Peyer's patch (tissue), 4 donors: ENCODE data around the gene MIPOL1. TPM values are rescaled to one million over a fixed set of nuclear protein-coding genes. Genes with fewer than 3 reads are reported as not detected.
"Not testable (repeated sequence)": the region's sequence is repeated elsewhere in the genome, so short reads cannot be mapped to it uniquely, and the experiment has no call there.

Experiments
- DNase-seq, 3 donors: peaks; one replicate each; pipeline ENCODE4 v3.0.0-alpha.2; 2017 to 2019
- H3K27ac ChIP-seq, 4 donors: fragments of 200-600 bp; sonication (generic); one replicate each; pipeline ENCODE4 v1.5.1; 2016 to 2019
- H3K27me3 ChIP-seq, 2 donors: fragments of 200-600 bp; sonication (generic); one replicate each; pipeline ENCODE4 v1.5.1; 2019
- H3K36me3 ChIP-seq, 3 donors: fragments of 200-600 bp; sonication (generic); one replicate each; pipeline ENCODE4 v1.5.1; 2016 to 2019
- H3K4me1 ChIP-seq, 4 donors: fragments of 200-600 bp; sonication (generic); one replicate each; pipeline ENCODE4 v1.5.1; 2016 to 2019
- H3K4me3 ChIP-seq, 4 donors: fragments of 200-600 bp; sonication (generic); 1 replicate in 3 of 4; 2 replicates in 1 of 4; pipeline ENCODE4 v1.5.1; 2016 to 2019; ENCODE audit warnings: mild to moderate bottlenecking in 1 of 4
- H3K9me3 ChIP-seq, 4 donors: fragments of 200-600 bp; sonication (generic); one replicate each; pipeline ENCODE4 v1.5.1; 2016 to 2019; ENCODE audit warnings: mild to moderate bottlenecking in 1 of 4
- POLR2A ChIP-seq, 2 donors: fragments of 450-650 bp; IDR thresholded peaks; one replicate each; pipeline ENCODE4 v1.5.1; 2017; ENCODE audit warnings: antibody characterized with exemption in 2 of 2, mild to moderate bottlenecking in 2 of 2, moderate library complexity in 2 of 2
- total RNA-seq, 4 donors: library from RNA; depleted of rRNA; stranded (reverse); fragments of >200 nt; gene quantifications; one replicate each; pipeline ENCODE4 v1.1.0, GENCODE V29; 2016
- TF ChIP-seq, protein P1 (sequence below), 6 experiments: fragments of 450-650 bp in 4 of 6; fragments of 200-600 bp in 2 of 6; sonication (generic) in 1 of 6; IDR thresholded peaks; one replicate each; pipeline ENCODE4 v1.5.1; 2017 to 2019; ENCODE audit warnings: antibody characterized with exemption in 6 of 6, mild to moderate bottlenecking in 3 of 6, moderate library complexity in 1 of 6

The MIPOL1 gene
- total RNA-seq, 4 donors from 2014 or later: 5.6 to 42.1 (median 14.9) TPM

DNA sequence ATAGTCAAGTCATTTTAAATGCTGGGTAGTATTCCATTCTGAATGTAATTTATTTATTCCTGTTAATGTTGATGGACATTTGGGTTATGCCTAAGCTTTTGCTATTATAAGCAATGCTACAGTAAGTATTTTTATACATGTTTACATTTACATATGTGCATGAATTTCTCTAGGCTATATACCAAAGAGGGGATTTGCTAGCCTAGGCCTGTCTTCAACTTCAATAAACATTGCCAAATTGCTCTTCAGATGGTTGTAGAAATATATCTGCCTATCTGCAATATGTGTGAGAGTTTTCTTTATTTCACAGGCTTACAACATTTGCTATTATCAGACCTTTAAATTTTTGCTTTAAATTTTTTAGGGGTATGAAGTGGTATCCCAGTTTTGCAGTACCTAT is 87.0 kb downstream of the MIPOL1 start:
- no peak for TF ChIP-seq POLR2A (IDR thresholded peaks at IDR 0.05)
- TF ChIP-seq, protein P1, sequence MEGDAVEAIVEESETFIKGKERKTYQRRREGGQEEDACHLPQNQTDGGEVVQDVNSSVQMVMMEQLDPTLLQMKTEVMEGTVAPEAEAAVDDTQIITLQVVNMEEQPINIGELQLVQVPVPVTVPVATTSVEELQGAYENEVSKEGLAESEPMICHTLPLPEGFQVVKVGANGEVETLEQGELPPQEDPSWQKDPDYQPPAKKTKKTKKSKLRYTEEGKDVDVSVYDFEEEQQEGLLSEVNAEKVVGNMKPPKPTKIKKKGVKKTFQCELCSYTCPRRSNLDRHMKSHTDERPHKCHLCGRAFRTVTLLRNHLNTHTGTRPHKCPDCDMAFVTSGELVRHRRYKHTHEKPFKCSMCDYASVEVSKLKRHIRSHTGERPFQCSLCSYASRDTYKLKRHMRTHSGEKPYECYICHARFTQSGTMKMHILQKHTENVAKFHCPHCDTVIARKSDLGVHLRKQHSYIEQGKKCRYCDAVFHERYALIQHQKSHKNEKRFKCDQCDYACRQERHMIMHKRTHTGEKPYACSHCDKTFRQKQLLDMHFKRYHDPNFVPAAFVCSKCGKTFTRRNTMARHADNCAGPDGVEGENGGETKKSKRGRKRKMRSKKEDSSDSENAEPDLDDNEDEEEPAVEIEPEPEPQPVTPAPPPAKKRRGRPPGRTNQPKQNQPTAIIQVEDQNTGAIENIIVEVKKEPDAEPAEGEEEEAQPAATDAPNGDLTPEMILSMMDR (IDR thresholded peaks at IDR 0.05): no peak
- no peaks in the 10 kb centered on the region for H3K4me1 ChIP-seq
- H3K4me3 ChIP-seq: no peak overlapping the region
- H3K36me3 ChIP-seq: no peaks in the 10 kb centered on the region
- DNase-seq: no peak
- no peaks in the 10 kb centered on the region for H3K9me3 ChIP-seq
- no peaks in the 10 kb centered on the region for H3K27me3 ChIP-seq
- H3K27ac ChIP-seq: no peak overlapping the region

DNA sequence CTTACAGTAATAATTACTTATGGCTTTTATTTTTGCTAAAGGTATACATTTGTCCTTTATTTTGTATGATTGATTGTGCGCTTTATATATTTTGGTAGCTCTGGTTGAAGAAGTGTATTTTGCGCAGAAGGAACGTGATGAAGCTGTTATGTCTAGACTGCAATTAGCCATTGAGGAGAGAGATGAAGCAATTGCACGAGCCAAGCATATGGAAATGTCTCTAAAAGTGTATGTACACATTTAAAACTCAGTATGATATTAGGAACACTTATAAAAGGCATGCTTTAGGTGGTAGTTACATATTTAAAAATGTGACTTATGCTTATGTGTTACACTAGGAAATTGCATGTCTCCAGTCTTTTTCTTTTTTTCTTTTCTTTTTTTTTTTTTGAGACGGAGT is 87.5 kb downstream of the MIPOL1 start:
- TF ChIP-seq, protein P1 (IDR thresholded peaks at IDR 0.05): no peak
- no peak for TF ChIP-seq POLR2A (IDR thresholded peaks at IDR 0.05)
- no peak for DNase-seq
- H3K4me3 ChIP-seq: no peak overlapping the region
- no peaks in the 10 kb centered on the region for H3K4me1 ChIP-seq
- no peak overlapping the region for H3K27ac ChIP-seq
- no peaks in the 10 kb centered on the region for H3K36me3 ChIP-seq
- H3K27me3 ChIP-seq: no peaks in the 10 kb centered on the region
- no peaks in the 10 kb centered on the region for H3K9me3 ChIP-seq

DNA sequence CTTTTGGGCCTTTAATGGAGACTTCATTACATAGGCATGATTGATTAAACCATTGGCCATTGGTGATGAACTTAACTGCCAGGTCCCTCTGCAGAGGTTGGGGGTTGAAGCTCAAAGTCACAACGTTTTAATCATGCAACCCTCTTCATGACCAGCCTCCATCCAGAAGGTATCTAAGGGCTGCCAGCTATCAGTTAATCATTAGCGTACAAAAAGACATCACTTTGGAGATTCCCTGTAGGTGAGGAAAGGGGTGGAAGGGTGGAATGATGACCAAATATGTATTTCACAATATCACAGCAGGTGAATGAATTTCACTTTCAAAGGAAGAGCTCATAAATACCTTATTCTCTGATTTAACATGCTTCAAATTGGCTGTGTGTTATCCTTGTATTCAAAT is 92.0 kb downstream of the MIPOL1 start:
- H3K27ac ChIP-seq: no peak overlapping the region
- no peak for DNase-seq
- TF ChIP-seq, protein P1 (IDR thresholded peaks at IDR 0.05): no peak
- TF ChIP-seq POLR2A (IDR thresholded peaks at IDR 0.05): no peak
- H3K36me3 ChIP-seq: no peaks in the 10 kb centered on the region
- no peak overlapping the region for H3K4me3 ChIP-seq
- no peaks in the 10 kb centered on the region for H3K4me1 ChIP-seq
- H3K27me3 ChIP-seq: no peaks in the 10 kb centered on the region
- H3K9me3 ChIP-seq: no peaks in the 10 kb centered on the region

DNA sequence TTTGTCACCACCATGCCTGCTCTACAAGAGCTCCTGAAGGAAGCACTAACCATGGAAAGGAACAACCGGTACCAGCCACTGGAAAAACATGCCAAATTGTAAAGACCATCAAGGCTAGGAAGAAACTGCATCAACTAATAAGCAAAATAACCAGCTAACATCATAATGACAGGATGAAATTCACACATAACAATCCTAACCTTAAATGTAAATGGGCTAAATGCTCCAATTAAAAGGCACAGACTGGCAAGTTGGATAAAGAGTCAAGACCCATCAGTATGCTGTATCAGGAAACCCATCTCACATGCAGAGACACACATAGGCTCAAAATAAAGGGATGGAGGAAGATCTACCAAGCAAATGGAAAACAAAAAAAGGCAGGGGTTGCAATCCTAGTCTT is 97.5 kb downstream of the MIPOL1 start:
- not testable (repeated sequence) for H3K27me3 ChIP-seq, H3K4me3 ChIP-seq, H3K9me3 ChIP-seq, DNase-seq, H3K4me1 ChIP-seq, H3K27ac ChIP-seq, H3K36me3 ChIP-seq

- DNase-seq: no peak
- Histone ChIP-seq H3K4me1 (no peaks in the 10 kb centered on the region), H3K4me3 (no peak overlapping the region), H3K27me3 (no peaks in the 10 kb centered on the region), H3K27ac (no peak overlapping the region), H3K36me3 (no peaks in the 10 kb centered on the region), H3K9me3 (no peaks in the 10 kb centered on the region)
- TF ChIP-seq POLR2A (IDR thresholded peaks at IDR 0.05): no peak
- TF ChIP-seq, protein P1 (IDR thresholded peaks at IDR 0.05): no peak
Measured at GRCh38 chr14:37311252-37311651, 113.5 kb downstream of the MIPOL1 start.

GRCh38 chr14:37318938-37319337 is 121.2 kb downstream of the MIPOL1 start:
- no peaks in the 10 kb centered on the region for H3K4me1 ChIP-seq
- no peak overlapping the region for H3K4me3 ChIP-seq
- no peaks in the 10 kb centered on the region for H3K27me3 ChIP-seq
- no peak for DNase-seq
- no peak overlapping the region for H3K27ac ChIP-seq
- H3K9me3 ChIP-seq: no peaks in the 10 kb centered on the region
- H3K36me3 ChIP-seq: no peaks in the 10 kb centered on the region
- TF ChIP-seq, protein P1 (IDR thresholded peaks at IDR 0.05): no peak
- no peak for TF ChIP-seq POLR2A (IDR thresholded peaks at IDR 0.05)
